Nephron progenitor cell (in vitro differentiated cells): Measurements from ENCODE around the gene ASAP2.

Experiments
- DNase-seq: peaks from one replicate; pipeline ENCODE4 v3.0.0; 2021
- H3K27ac Mint-ChIP-seq: 2 replicates; pipeline ENCODE4 v1.8.0; 2021; ENCODE audit warnings: mild to moderate bottlenecking, moderate library complexity, mixed read lengths
- H3K27me3 Mint-ChIP-seq: 2 replicates; pipeline ENCODE4 v1.8.0; 2021; ENCODE audit warnings: mild to moderate bottlenecking, low read depth, mixed read lengths; ENCODE audit not compliant: poor library complexity
- H3K36me3 Mint-ChIP-seq: 2 replicates; pipeline ENCODE4 v1.8.0; 2021; ENCODE audit warnings: low read depth, mixed read lengths
- H3K4me1 Mint-ChIP-seq: 2 replicates; pipeline ENCODE4 v1.8.0; 2021; ENCODE audit warnings: mixed read lengths
- H3K4me3 Mint-ChIP-seq: 2 replicates; pipeline ENCODE4 v1.8.0; 2021; ENCODE audit warnings: mild to moderate bottlenecking, moderate library complexity, mixed read lengths
- H3K9me3 Mint-ChIP-seq: 2 replicates; pipeline ENCODE4 v1.8.0; 2021; ENCODE audit warnings: mild to moderate bottlenecking, moderate library complexity, mixed read lengths
- TF ChIP-seq, protein P1 (sequence below): fragments of 200-600 bp; sonication (generic); IDR thresholded peaks from 2 replicates; pipeline ENCODE4 v1.5.0; 2021; ENCODE audit warnings: antibody characterized with exemption

Gene ASAP2

DNA sequence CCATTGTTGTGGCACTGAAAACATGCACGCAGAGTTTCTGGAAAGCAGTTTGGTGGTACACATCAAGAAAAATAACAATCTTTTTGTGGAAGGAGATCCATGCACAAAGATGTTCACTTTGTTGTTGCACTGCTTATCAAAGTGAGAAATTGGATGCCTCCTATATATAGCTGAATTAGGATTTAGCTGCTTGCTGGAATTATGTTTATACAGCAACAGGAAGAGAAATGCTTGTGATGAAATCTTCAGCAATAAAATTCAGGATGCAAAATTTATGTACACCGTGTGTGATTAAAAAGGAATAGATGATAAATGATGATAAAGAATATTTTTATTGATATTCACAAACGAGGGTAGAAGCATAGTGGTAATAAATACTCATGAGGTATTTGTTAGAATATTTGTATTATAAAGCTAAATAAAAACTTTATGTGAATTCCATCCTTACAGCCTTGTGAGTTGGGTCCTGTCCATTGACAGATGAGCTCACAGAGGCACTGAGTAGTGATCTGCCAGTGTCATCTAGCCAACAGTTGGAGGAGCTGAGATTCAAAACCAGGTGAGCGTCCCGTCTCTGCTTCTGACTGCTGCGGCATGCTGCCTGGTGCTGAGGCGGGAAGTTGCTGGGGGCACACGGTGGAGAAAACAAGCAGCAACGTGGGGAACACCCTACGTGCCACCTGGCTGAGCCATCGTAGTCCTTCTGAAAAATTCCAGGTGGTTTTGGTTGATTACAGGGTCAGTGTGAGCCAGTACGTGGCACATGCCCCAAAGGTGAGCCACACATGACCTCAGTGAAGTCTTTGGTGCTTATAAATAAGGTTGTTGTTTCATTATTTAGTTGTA, 80.2 kb downstream of the ASAP2 start:
- Mint-ChIP-seq H3K4me3 (no peak overlapping the region), H3K27ac (no peak overlapping the region), H3K36me3 (peaks cover 73% of the 10 kb centered on the region), H3K9me3 (no peaks in the 10 kb centered on the region), H3K4me1 (peaks cover 57% of the 10 kb centered on the region), H3K27me3 (no peaks in the 10 kb centered on the region)
- TF ChIP-seq, protein P1, sequence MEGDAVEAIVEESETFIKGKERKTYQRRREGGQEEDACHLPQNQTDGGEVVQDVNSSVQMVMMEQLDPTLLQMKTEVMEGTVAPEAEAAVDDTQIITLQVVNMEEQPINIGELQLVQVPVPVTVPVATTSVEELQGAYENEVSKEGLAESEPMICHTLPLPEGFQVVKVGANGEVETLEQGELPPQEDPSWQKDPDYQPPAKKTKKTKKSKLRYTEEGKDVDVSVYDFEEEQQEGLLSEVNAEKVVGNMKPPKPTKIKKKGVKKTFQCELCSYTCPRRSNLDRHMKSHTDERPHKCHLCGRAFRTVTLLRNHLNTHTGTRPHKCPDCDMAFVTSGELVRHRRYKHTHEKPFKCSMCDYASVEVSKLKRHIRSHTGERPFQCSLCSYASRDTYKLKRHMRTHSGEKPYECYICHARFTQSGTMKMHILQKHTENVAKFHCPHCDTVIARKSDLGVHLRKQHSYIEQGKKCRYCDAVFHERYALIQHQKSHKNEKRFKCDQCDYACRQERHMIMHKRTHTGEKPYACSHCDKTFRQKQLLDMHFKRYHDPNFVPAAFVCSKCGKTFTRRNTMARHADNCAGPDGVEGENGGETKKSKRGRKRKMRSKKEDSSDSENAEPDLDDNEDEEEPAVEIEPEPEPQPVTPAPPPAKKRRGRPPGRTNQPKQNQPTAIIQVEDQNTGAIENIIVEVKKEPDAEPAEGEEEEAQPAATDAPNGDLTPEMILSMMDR = no peak
- DNase-seq = no peak

- DNase-seq = no peak
- Mint-ChIP-seq H3K4me1 (peaks cover 49% of the 10 kb centered on the region), H3K27me3 (no peaks in the 10 kb centered on the region), H3K36me3 (peaks cover 67% of the 10 kb centered on the region), H3K27ac (peak overlapping the region; percentile 15), H3K4me3 (no peak overlapping the region), H3K9me3 (no peaks in the 10 kb centered on the region)
- TF ChIP-seq, protein P1 = no peak
These were observed 80.9 kb downstream of the ASAP2 start for GRCh38 chr2:9287400-9288045.

DNA sequence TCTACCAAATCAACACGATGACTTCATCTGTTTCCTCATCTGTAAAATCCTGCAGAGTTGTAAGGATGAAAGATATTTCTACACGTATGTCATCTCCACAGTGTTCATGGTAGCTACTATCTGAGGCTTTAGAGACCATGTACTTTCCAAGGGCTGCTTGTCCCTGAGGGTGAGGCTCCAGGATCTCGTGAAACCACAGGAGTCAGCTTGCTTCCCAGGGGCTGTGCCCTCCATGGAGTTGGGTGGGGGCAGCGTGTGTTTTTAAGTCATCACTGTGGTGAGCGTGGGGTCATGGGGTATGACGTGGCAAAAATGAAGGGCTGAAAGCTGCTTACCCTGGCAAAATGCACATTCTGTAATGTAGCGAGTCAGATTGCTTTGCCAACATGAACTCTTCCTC, 81.6 kb downstream of the ASAP2 start:
- Mint-ChIP-seq H3K27ac (no peak overlapping the region), H3K4me3 (no peak overlapping the region), H3K9me3 (no peaks in the 10 kb centered on the region), H3K27me3 (no peaks in the 10 kb centered on the region), H3K36me3 (peaks cover 62% of the 10 kb centered on the region), H3K4me1 (peaks cover 43% of the 10 kb centered on the region)
- DNase-seq = no peak
- TF ChIP-seq, protein P1 = no peak

- H3K4me3 Mint-ChIP-seq = no peak overlapping the region
- H3K4me1 Mint-ChIP-seq = peaks cover 39% of the 10 kb centered on the region
- TF ChIP-seq, protein P1 = no peak
- H3K27me3 Mint-ChIP-seq = no peaks in the 10 kb centered on the region
- no peaks in the 10 kb centered on the region for H3K9me3 Mint-ChIP-seq
- no peak for DNase-seq
- H3K27ac Mint-ChIP-seq = no peak overlapping the region
- peaks cover 56% of the 10 kb centered on the region for H3K36me3 Mint-ChIP-seq
These were observed 82.2 kb downstream of the ASAP2 start for GRCh38 chr2:9288681-9289338.

DNA sequence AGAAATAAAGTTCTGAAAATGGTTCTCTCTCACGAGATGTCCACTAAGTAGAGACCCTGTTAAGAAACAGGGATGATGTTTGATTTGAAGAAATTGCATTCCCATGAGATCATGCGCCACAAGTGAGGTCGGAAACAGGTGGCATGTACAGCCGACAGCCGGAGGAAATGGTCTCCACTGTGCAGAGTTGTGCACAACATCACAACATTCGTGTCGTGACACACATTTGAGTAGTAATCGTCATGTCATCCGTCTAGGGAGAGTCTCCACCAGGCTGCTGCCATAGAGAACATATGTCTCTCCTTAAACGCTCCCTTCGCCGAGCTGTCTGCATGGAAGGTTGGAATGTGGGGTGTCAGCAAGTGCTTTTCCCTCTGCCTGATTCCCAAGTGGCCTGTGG, 84.7 kb downstream of the ASAP2 start:
- no peak for DNase-seq
- H3K9me3 Mint-ChIP-seq = no peaks in the 10 kb centered on the region
- H3K27ac Mint-ChIP-seq = no peak overlapping the region
- H3K4me1 Mint-ChIP-seq = peaks cover 18% of the 10 kb centered on the region
- H3K27me3 Mint-ChIP-seq = no peaks in the 10 kb centered on the region
- TF ChIP-seq, protein P1 = no peak
- H3K36me3 Mint-ChIP-seq = peaks cover 34% of the 10 kb centered on the region
- H3K4me3 Mint-ChIP-seq = no peak overlapping the region
